Measurements from ENCODE around the gene CDKAL1. TPM values are rescaled to one million over a fixed set of nuclear protein-coding genes. Genes with fewer than 3 reads are reported as not detected.
A peak's percentile ranks its signal among the peaks of the same experiment; 100 is the strongest.
"Not testable (repeated sequence)": the region's sequence is repeated elsewhere in the genome, so short reads cannot be mapped to it uniquely, and the experiment has no call there.

The CDKAL1 gene
- total RNA-seq, 1 experiment from 2014 or later, result 16.1 TPM

DNA sequence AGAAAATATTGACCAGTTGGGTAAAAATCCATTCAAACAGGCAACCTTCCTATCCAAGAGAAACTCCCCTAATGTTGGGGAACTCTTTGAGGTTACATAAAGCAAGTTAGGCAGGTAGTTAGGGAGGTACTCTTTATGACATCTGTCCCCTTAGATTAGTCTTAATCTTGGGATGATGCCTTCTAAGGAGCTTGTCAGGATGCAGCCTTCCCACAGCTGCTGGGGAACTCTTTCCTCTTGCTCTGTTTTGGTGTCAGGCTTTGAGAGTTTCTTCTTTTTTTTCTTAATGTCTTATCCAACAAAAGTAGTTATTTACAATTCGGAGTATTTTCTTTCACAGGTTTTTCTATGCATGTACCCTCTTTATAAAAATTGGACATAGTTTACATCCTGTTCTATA lies 194.8 kb downstream of the CDKAL1 start:
- no peaks in the 10 kb centered on the region for H3K36me3 ChIP-seq (ENCODE audit: low read depth)
- intact Hi-C loops (cut with micrococcal nuclease; ENCODE audit: unreplicated experiment), result no loop called here
- H3K4me3 ChIP-seq, result no peak overlapping the region
- H4K20me1 ChIP-seq (ENCODE audit: insufficient read depth), result no peaks in the 10 kb centered on the region
- H3K4me1 ChIP-seq (replicated peaks; ENCODE audit: insufficient read depth), result no peaks in the 10 kb centered on the region
- no peak overlapping the region for H3K27ac ChIP-seq
- ChIA-PET POLR2A (ENCODE audit: unreplicated experiment) (no interaction called here), CTCF (no interaction called here)
- no peak for DNase-seq
- no peak overlapping the region for H2AFZ ChIP-seq
- H3K79me2 ChIP-seq (ENCODE audit: low read depth), result no peaks in the 10 kb centered on the region
- H3K9me2 ChIP-seq (ENCODE audit: insufficient read depth), result no peaks in the 10 kb centered on the region
- H3K9me3 ChIP-seq (ENCODE audit: insufficient read depth, low read depth), result no peaks in the 10 kb centered on the region
- no peaks in the 10 kb centered on the region for H3F3A ChIP-seq (ENCODE audit: insufficient read depth, low read depth)
- no peaks in the 10 kb centered on the region for H3K27me3 ChIP-seq (ENCODE audit: insufficient read depth, low read depth)
- no TSS peak for BruUV-seq (replicated peaks)
- no peak overlapping the region for H3K4me2 ChIP-seq
- no peak for TF ChIP-seq EZH2 (IDR thresholded peaks at IDR 0.05; ENCODE audit: low read depth)

DNA sequence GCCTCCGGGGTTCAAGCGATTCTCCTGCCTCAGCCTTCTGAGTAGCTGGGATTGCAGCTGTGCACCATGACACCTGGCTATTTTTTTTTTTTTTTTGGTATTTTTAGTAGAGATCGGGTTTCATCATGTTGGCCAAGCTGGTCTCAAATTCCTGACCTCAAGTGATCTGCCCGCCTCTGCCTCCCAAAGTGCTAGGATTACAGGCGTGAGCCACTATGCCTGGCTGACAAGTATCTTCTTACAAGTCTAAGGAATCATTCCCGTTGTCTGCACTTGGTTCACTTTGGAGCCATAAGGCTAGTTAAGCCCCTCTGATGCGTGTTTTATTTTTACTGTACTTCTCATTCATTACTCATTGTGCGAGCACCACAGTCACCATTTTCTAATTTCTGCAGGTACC lies 198.1 kb downstream of the CDKAL1 start:
- H2AFZ ChIP-seq; H3K4me1 ChIP-seq (replicated peaks; ENCODE audit: insufficient read depth); H3K9me3 ChIP-seq (ENCODE audit: insufficient read depth, low read depth); H3F3A ChIP-seq (ENCODE audit: insufficient read depth, low read depth); H3K9me2 ChIP-seq (ENCODE audit: insufficient read depth); BruUV-seq (replicated peaks); H3K4me2 ChIP-seq; CTCF ChIA-PET; H3K36me3 ChIP-seq (ENCODE audit: low read depth); H3K27me3 ChIP-seq (ENCODE audit: insufficient read depth, low read depth); H3K4me3 ChIP-seq; H3K27ac ChIP-seq; intact Hi-C loops (cut with micrococcal nuclease; ENCODE audit: unreplicated experiment); H4K20me1 ChIP-seq (ENCODE audit: insufficient read depth); H3K79me2 ChIP-seq (ENCODE audit: low read depth): not testable (repeated sequence)
- DNase-seq, result peak in 1 of 2 experiments; percentile 51
- POLR2A ChIA-PET (ENCODE audit: unreplicated experiment), result interaction anchor here (0.6 kb wide), 1 partner anchor 20 kb away, joined by 3 read pairs; no protein-coding TSS in a partner anchor

DNA sequence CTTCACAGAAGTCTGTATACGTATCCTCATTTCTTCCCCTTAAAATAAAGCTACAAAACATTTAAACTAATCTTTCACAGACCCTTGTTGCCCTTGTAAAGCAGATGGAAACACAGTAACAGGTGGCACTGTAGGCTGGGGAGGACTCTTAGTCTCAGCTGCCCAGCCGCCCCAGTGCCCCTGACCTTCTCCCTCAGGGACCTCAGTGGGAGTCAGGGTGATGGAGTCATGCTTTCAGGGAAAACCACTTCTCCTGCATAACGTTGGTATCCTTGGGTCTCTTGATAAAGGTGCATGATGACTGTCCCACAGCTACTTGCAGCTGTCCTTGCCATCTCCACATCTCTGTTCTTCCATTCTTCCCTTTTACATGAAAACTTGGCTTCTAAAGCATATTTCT lies 198.6 kb downstream of the CDKAL1 start:
- no peaks in the 10 kb centered on the region for H4K20me1 ChIP-seq (ENCODE audit: insufficient read depth)
- no peak overlapping the region for H3K4me3 ChIP-seq
- BruUV-seq (replicated peaks), result no TSS peak
- CTCF ChIA-PET, result no interaction called here
- no peak overlapping the region for H2AFZ ChIP-seq
- H3K79me2 ChIP-seq (ENCODE audit: low read depth), result no peaks in the 10 kb centered on the region
- H3K9me3 ChIP-seq (ENCODE audit: insufficient read depth, low read depth), result no peaks in the 10 kb centered on the region
- TF ChIP-seq, protein P1, sequence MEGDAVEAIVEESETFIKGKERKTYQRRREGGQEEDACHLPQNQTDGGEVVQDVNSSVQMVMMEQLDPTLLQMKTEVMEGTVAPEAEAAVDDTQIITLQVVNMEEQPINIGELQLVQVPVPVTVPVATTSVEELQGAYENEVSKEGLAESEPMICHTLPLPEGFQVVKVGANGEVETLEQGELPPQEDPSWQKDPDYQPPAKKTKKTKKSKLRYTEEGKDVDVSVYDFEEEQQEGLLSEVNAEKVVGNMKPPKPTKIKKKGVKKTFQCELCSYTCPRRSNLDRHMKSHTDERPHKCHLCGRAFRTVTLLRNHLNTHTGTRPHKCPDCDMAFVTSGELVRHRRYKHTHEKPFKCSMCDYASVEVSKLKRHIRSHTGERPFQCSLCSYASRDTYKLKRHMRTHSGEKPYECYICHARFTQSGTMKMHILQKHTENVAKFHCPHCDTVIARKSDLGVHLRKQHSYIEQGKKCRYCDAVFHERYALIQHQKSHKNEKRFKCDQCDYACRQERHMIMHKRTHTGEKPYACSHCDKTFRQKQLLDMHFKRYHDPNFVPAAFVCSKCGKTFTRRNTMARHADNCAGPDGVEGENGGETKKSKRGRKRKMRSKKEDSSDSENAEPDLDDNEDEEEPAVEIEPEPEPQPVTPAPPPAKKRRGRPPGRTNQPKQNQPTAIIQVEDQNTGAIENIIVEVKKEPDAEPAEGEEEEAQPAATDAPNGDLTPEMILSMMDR (conservative IDR thresholded peaks at IDR 0.05), result no peak
- TF ChIP-seq EZH2 (IDR thresholded peaks at IDR 0.05; ENCODE audit: low read depth), result no peak
- no peaks in the 10 kb centered on the region for H3K4me1 ChIP-seq (replicated peaks; ENCODE audit: insufficient read depth)
- H3K27me3 ChIP-seq (ENCODE audit: insufficient read depth, low read depth), result no peaks in the 10 kb centered on the region
- no peak overlapping the region for H3K27ac ChIP-seq
- no peaks in the 10 kb centered on the region for H3K36me3 ChIP-seq (ENCODE audit: low read depth)
- no peaks in the 10 kb centered on the region for H3K9me2 ChIP-seq (ENCODE audit: insufficient read depth)
- H3F3A ChIP-seq (ENCODE audit: insufficient read depth, low read depth), result no peaks in the 10 kb centered on the region
- intact Hi-C loops (cut with micrococcal nuclease; ENCODE audit: unreplicated experiment), result no loop called here
- no peak for DNase-seq
- POLR2A ChIA-PET (ENCODE audit: unreplicated experiment), result no interaction called here
- no peak overlapping the region for H3K4me2 ChIP-seq

DNA sequence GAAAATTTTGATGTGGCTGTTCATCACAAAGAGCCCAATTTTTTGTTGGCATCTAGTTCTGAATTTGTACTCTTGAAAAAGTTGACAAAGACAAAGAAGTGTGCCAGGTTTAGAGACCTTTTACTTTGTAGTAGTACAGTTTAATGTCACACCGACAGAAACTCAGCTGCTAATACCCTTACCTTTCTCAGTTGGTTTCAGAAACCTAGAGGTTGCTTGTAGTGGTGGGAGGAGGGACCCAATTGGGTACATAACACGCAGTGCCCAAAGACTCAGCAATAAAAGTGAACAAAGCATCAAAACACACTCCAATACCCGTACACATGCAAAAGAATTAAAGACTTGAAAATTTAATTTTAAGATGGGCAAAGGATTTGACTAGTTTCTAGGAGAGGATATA lies 203.7 kb downstream of the CDKAL1 start:
- POLR2A ChIA-PET (ENCODE audit: unreplicated experiment), result no interaction called here
- H3K4me3 ChIP-seq, result no peak overlapping the region
- H3K27me3 ChIP-seq (ENCODE audit: insufficient read depth, low read depth), result no peaks in the 10 kb centered on the region
- no TSS peak for BruUV-seq (replicated peaks)
- TF ChIP-seq, protein P1 (conservative IDR thresholded peaks at IDR 0.05), result no peak
- TF ChIP-seq EZH2 (IDR thresholded peaks at IDR 0.05; ENCODE audit: low read depth), result no peak
- H3K4me1 ChIP-seq (replicated peaks; ENCODE audit: insufficient read depth), result no peaks in the 10 kb centered on the region
- H3K9me2 ChIP-seq (ENCODE audit: insufficient read depth), result no peaks in the 10 kb centered on the region; the same call in 1 of the 2 replicates
- H3K79me2 ChIP-seq (ENCODE audit: low read depth), result no peaks in the 10 kb centered on the region
- no peak for DNase-seq
- H3F3A ChIP-seq (ENCODE audit: insufficient read depth, low read depth), result no peaks in the 10 kb centered on the region; the same call in 1 of the 2 replicates
- intact Hi-C loops (cut with micrococcal nuclease; ENCODE audit: unreplicated experiment), result no loop called here
- CTCF ChIA-PET, result no interaction called here
- no peaks in the 10 kb centered on the region for H3K36me3 ChIP-seq (ENCODE audit: low read depth)
- no peaks in the 10 kb centered on the region for H4K20me1 ChIP-seq (ENCODE audit: insufficient read depth)
- H3K9me3 ChIP-seq (ENCODE audit: insufficient read depth, low read depth), result peaks cover 3% of the 10 kb centered on the region; the same call in 1 of the 2 replicates
- H3K4me2 ChIP-seq, result no peak overlapping the region
- H3K27ac ChIP-seq, result no peak overlapping the region
- no peak overlapping the region for H2AFZ ChIP-seq
